Measurements from ENCODE around the gene ACAA2.

The ACAA2 gene

DNA sequence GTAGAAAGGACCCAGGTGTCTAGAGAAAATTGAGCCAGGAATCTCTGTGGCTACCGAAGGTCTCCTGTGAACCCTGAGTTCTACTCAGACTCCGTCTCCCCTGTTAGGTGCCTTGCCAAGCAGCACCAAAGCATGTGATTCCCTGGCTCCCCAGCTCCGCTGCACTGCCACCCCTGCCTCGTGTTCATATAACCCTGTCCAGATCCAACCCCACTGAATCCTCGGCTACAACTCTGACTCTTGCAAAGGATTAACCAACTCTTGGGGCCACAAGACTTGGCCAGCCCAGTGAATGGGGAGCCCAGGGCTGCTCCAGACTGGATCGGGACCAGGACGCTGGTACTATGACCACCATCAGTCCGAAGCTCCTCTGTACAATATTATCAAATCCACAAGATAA lies 37.3 kb upstream of the ACAA2 start:
- TF ChIP-seq, protein P1, sequence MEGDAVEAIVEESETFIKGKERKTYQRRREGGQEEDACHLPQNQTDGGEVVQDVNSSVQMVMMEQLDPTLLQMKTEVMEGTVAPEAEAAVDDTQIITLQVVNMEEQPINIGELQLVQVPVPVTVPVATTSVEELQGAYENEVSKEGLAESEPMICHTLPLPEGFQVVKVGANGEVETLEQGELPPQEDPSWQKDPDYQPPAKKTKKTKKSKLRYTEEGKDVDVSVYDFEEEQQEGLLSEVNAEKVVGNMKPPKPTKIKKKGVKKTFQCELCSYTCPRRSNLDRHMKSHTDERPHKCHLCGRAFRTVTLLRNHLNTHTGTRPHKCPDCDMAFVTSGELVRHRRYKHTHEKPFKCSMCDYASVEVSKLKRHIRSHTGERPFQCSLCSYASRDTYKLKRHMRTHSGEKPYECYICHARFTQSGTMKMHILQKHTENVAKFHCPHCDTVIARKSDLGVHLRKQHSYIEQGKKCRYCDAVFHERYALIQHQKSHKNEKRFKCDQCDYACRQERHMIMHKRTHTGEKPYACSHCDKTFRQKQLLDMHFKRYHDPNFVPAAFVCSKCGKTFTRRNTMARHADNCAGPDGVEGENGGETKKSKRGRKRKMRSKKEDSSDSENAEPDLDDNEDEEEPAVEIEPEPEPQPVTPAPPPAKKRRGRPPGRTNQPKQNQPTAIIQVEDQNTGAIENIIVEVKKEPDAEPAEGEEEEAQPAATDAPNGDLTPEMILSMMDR (IDR thresholded peaks at IDR 0.05; ENCODE audit: low read depth, low read length, missing control alignments): no peak
- H3K4me3 ChIP-seq (replicated peaks; ENCODE audit: low read depth, low read length): no peak overlapping the region
- no peak for DNase-seq (ENCODE audit: extremely low read depth, low read depth)

DNA sequence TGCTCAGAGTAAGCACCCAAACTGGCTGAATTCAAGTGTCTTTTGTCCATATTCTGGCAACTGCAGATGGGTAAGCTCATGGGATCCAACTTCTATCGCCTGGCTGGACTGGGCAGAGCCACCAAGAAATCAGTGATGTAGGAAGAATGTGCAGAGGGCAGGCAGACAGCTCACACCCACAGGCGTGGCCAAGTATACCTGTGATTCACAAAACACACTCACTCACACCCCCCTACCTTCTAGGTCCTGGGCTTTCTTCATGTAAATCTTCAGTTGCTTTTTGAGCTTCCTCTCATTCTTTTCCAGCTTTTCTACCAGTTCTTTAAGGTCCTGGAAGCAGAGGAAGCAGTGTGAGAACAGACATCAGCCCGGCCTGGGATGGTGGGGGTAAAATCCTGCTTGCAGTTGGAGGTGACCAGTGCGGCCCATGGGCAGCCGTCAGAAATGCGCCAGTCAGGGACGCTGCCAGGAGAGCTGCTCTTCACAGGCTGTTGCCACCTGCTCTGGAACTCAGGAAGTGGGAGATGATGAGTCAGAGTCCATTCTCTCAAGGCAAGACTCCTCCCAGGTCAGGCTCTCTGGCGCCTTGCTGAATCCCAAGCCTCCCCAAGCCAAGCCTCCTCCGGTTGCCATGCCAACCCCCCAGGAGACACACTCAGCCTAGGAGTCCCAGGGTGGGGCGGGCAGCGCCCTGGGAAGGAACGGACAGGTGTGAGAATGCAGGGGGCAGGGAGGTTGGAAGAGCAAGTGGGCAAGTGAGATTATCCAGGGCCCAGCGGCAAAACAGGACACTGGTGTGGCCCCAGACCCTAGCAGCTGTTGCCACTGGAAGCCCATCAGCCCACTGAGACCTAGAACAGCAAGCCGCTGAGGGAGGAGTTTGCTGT lies 36.2 kb upstream of the ACAA2 start:
- TF ChIP-seq, protein P1 (IDR thresholded peaks at IDR 0.05; ENCODE audit: low read depth, low read length, missing control alignments): no peak
- H3K4me3 ChIP-seq (replicated peaks; ENCODE audit: low read depth, low read length): peak overlapping the region; percentile 15; the same call in 1 of the 2 replicates
- peak; percentile 97 for DNase-seq (ENCODE audit: extremely low read depth, low read depth)

DNA sequence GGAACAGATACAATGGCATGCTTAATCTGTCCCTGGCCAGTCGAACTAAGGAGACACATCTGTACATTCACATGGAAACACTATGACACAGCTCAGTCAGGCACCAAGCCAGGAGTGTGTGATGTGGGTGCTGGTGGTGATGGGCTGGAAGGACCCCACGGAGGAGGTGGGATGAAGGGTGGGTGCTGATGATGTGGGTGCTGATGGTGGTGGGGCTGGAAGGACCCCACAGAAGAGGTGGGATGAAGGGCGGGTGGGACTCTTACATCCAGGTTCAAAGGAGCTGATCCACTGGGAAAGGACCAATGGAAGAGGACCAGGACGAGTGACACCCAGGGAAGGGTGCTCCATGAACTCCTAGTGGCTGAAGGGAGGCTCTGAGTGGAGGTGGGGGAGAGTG lies 34.8 kb upstream of the ACAA2 start:
- DNase-seq (ENCODE audit: extremely low read depth, low read depth): no peak
- H3K4me3 ChIP-seq (replicated peaks; ENCODE audit: low read depth, low read length): no peak overlapping the region
- TF ChIP-seq, protein P1 (IDR thresholded peaks at IDR 0.05; ENCODE audit: low read depth, low read length, missing control alignments): no peak

DNA sequence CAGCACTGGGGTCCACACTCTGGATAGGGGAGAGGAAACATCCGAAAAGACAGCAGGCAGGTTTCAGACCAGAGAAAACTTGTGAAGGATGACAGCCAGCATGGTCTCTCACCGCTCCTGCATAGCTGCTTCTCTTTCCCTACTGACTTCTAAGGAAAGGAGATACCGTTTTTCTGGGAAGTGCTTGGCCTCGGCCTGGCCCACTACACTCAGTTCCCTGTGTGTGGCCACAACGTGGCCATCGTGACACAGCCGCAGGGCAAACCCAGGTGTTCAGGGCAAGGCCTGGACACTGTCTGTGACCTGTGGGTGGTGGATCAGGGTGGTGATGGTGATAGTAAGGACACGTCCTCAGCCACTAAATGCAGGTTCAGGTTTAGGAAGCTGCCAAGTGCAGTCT lies 34.2 kb upstream of the ACAA2 start:
- no peak overlapping the region for H3K4me3 ChIP-seq (replicated peaks; ENCODE audit: low read depth, low read length)
- no peak for DNase-seq (ENCODE audit: extremely low read depth, low read depth)
- TF ChIP-seq, protein P1 (IDR thresholded peaks at IDR 0.05; ENCODE audit: low read depth, low read length, missing control alignments): no peak

DNA sequence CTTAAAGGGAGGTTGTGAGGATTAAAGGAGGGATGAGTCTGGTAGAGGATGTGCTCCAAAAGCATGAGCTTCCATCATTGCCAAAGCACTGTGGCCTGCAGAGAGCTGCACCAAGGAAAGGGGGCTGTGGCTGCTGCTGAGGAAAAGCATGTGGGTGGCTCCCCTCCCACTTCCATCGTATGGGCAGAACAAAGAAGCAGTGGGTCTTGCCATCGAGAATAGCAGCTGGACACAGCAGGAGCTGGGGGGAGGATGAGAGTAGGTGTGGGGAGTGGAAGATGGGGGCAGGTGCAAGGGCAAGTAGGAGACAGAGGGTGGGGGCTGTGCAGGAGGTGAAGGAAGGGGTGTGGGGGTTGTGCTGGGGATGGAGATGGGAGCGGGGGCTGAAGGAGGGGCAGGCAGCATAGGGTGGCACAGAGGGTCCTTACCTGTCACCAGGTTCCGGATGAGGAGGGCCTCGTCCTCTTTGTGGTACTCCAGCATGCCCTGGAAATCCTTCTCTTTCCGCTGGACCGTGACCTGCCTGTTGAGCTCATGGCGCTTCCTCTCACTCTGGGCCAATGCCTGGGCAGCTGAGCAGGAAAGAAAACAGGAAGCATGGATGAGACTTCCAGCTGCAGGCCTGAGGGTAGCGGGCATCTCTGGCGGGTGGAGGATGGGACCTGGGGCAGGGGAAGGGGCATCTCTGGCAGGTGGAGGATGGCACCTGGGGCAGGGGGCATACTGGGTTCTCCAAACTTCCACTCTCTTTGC lies 33.6 kb upstream of the ACAA2 start:
- TF ChIP-seq, protein P1 (IDR thresholded peaks at IDR 0.05; ENCODE audit: low read depth, low read length, missing control alignments): no peak
- DNase-seq (ENCODE audit: extremely low read depth, low read depth): no peak
- H3K4me3 ChIP-seq (replicated peaks; ENCODE audit: low read depth, low read length): no peak overlapping the region

DNA sequence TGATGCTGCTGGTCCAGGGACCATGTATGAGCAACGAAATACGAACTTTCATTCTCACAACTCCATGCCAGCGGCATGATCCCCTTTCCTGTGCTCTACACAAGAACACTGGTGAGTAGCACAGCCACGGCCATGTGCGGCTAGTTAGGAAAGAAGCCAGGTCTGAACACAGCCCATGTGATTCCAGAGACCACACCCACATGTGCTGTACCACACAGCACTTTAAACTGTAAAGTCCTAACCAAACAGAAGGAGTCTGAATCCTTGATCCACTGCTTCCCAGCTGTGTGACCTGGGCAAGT lies 33.0 kb upstream of the ACAA2 start:
- H3K4me3 ChIP-seq (replicated peaks; ENCODE audit: low read depth, low read length): no peak overlapping the region
- TF ChIP-seq, protein P1 (IDR thresholded peaks at IDR 0.05; ENCODE audit: low read depth, low read length, missing control alignments): no peak
- peak; percentile 65 for DNase-seq (ENCODE audit: extremely low read depth, low read depth)

Data from HFF-Myc (cell line).